ENCODE measurements around the gene PRC1. TPM values are rescaled to one million over a fixed set of nuclear protein-coding genes. Genes with fewer than 3 reads are reported as not detected.

PRC1 gene
- total and polyA plus RNA-seq, 10 donors, result 6.0 to 40.0 (median 11.7) TPM

GRCh38 chr15:90998737-90999136, 4.4 kb upstream of the PRC1 start:
- Histone ChIP-seq H3K36me3 (peaks cover 0 to 72% (median 58%) of the 10 kb centered on the region in 6 donors), H3K9me3 (no peaks in the 10 kb centered on the region), H3K4me3 (no peak overlapping the region), H3K27ac (no peak overlapping the region), H3K27me3 (replicated peaks in 1 of 7) (no peaks in the 10 kb centered on the region), H3K4me1 (peaks cover 0 to 14% (median 7%) of the 10 kb centered on the region in 6 donors)
- TF ChIP-seq CTCF (IDR thresholded peaks at IDR 0.05 in 8 of 11, conservative IDR thresholded peaks at IDR 0.05 in 3 of 11) (no peak), POLR2AphosphoS5 (IDR thresholded peaks at IDR 0.05) (no peak)
- intact Hi-C loops (cut with DNase I; ENCODE audit: low total_unique reads), result no loop called here
- no peak for DNase-seq
- WGBS, 5 donors, result 87 to 99% (median 95%) methylated on average over 8 of the region's 8 CpGs

GRCh38 chr15:90994059-90994416, 297 bp downstream of the PRC1 start:
- WGBS, 5 donors, result 0 to 1% (median 0%) methylated on average over 31 to 50 of the region's 50 CpGs
- no peak for DNase-seq
- Histone ChIP-seq H3K4me1 (peaks cover 0 to 34% (median 15%) of the 10 kb centered on the region in 6 donors), H3K27ac (peak overlapping the region; percentile 67 to 91 (median 84)), H3K9me3 (no peaks in the 10 kb centered on the region), H3K4me3 (peak overlapping the region; percentile 61 to 93 (median 80)), H3K36me3 (peaks cover 0 to 25% (median 13%) of the 10 kb centered on the region in 6 donors), H3K27me3 (replicated peaks in 1 of 7) (no peaks in the 10 kb centered on the region)
- TF ChIP-seq POLR2AphosphoS5 (IDR thresholded peaks at IDR 0.05) (no peak), CTCF (IDR thresholded peaks at IDR 0.05 in 8 of 11, conservative IDR thresholded peaks at IDR 0.05 in 3 of 11) (no peak), POLR2A (IDR thresholded peaks at IDR 0.05) (no peak)
- intact Hi-C loops (cut with DNase I; ENCODE audit: low total_unique reads), result no loop called here

GRCh38 chr15:90991587-90992285, 2.6 kb downstream of the PRC1 start:
- H3K27ac ChIP-seq, result no peak overlapping the region
- no peaks in the 10 kb centered on the region for H3K9me3 ChIP-seq
- WGBS, 5 donors, result 92 to 98% (median 95%) methylated on average over 6 of the region's 6 CpGs
- no peaks in the 10 kb centered on the region for H3K27me3 ChIP-seq (replicated peaks in 1 of 7)
- intact Hi-C loops (cut with DNase I; ENCODE audit: low total_unique reads), result no loop called here
- H3K4me3 ChIP-seq, result no peak overlapping the region
- H3K4me1 ChIP-seq, result peaks cover 0 to 57% (median 28%) of the 10 kb centered on the region in 6 donors
- H3K36me3 ChIP-seq, result peaks cover 0 to 2% (median 0%) of the 10 kb centered on the region in 6 donors
- DNase-seq, result no peak
- TF ChIP-seq POLR2AphosphoS5 (IDR thresholded peaks at IDR 0.05), result no peak
- no peak for TF ChIP-seq POLR2A (IDR thresholded peaks at IDR 0.05)
- TF ChIP-seq CTCF (IDR thresholded peaks at IDR 0.05 in 8 of 11, conservative IDR thresholded peaks at IDR 0.05 in 3 of 11), result no peak

GRCh38 chr15:90990446-90990845, 3.9 kb downstream of the PRC1 start:
- intact Hi-C loops (cut with DNase I; ENCODE audit: low total_unique reads), result no loop called here
- Histone ChIP-seq H3K27me3 (replicated peaks in 1 of 7) (no peaks in the 10 kb centered on the region), H3K4me1 (peaks cover 0 to 56% (median 27%) of the 10 kb centered on the region in 6 donors), H3K4me3 (no peak overlapping the region), H3K9me3 (no peaks in the 10 kb centered on the region), H3K36me3 (no peaks in the 10 kb centered on the region), H3K27ac (no peak overlapping the region)
- 98 to 99% (median 98%) methylated on average over 4 of the region's 4 CpGs for WGBS, 5 donors
- no peak for TF ChIP-seq POLR2A (IDR thresholded peaks at IDR 0.05)
- no peak for TF ChIP-seq CTCF (IDR thresholded peaks at IDR 0.05 in 8 of 11, conservative IDR thresholded peaks at IDR 0.05 in 3 of 11)
- TF ChIP-seq POLR2AphosphoS5 (IDR thresholded peaks at IDR 0.05), result no peak
- no peak for DNase-seq
